Measurements from ENCODE around the gene FCHO2. TPM values are rescaled to one million over a fixed set of nuclear protein-coding genes. Genes with fewer than 3 reads are reported as not detected.

The FCHO2 gene
- total and polyA plus RNA-seq, 5 donors = 7.1 to 25.5 (median 22.8) TPM

DNA sequence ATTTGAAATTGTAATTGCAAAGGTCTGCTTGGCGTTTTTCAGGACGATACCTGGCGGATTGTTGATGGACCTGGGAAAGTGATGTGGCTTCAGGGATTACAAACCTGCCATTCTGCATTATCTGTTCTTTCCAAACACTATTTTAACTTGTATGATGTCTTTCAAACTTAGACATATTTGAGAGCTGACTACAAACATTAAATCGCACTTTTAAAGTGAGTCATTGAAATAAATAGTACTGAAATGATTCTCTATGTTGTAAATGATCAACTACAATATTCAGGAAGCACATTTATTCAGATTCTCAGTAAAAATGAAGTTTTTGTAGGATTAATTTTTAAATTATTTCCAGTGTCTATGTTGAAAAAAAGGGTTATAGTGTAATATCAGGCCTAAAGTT lies 132.2 kb downstream of the FCHO2 start:
- WGBS = 93% methylated on average over 4 of the region's 4 CpGs
- no peak overlapping the region for H3K27ac ChIP-seq (ENCODE audit: low read length)
- no peaks in the 10 kb centered on the region for H3K4me1 ChIP-seq (ENCODE audit: control insufficient read depth, insufficient read depth, low read length)
- H3K9me3 ChIP-seq (ENCODE audit: control insufficient read depth, low read length) = no peaks in the 10 kb centered on the region
- H3K27me3 ChIP-seq (ENCODE audit: control insufficient read depth, insufficient read depth) = no peaks in the 10 kb centered on the region
- no peak for DNase-seq
- H3K4me3 ChIP-seq (ENCODE audit: low read length) = no peak overlapping the region
- intact Hi-C loops (cut with DNase I) = no loop called here
- no peak for ATAC-seq

GRCh38 chr5:73093943-73094342 lies 138.1 kb downstream of the FCHO2 start:
- 97% methylated on average over 7 of the region's 7 CpGs for WGBS
- DNase-seq (no peak), ATAC-seq (no peak)
- Histone ChIP-seq H3K4me3 (ENCODE audit: low read length) (no peak overlapping the region), H3K9me3 (ENCODE audit: control insufficient read depth, low read length) (peaks cover 4% of the 10 kb centered on the region), H3K4me1 (ENCODE audit: control insufficient read depth, insufficient read depth, low read length) (no peaks in the 10 kb centered on the region), H3K27me3 (ENCODE audit: control insufficient read depth, insufficient read depth) (no peaks in the 10 kb centered on the region), H3K27ac (ENCODE audit: low read length) (no peak overlapping the region)
- intact Hi-C loops (cut with DNase I) = no loop called here

- Histone ChIP-seq H3K9me3 (ENCODE audit: control insufficient read depth, low read length) (peaks cover 4% of the 10 kb centered on the region), H3K27ac (ENCODE audit: low read length) (no peak overlapping the region), H3K4me3 (ENCODE audit: low read length) (no peak overlapping the region), H3K27me3 (ENCODE audit: control insufficient read depth, insufficient read depth) (no peaks in the 10 kb centered on the region), H3K4me1 (ENCODE audit: control insufficient read depth, insufficient read depth, low read length) (no peaks in the 10 kb centered on the region)
- ATAC-seq = no peak
- DNase-seq = no peak
- intact Hi-C loops (cut with DNase I) = no loop called here
- 79% methylated on average over 1 of the region's 1 CpG for WGBS
Observed at GRCh38 chr5:73094415-73094814, 138.6 kb downstream of the FCHO2 start.

GRCh38 chr5:73095564-73096238 lies 139.9 kb downstream of the FCHO2 start:
- H3K27ac ChIP-seq (ENCODE audit: low read length) = no peak overlapping the region
- ATAC-seq (no peak), DNase-seq (no peak)
- intact Hi-C loops (cut with DNase I) = no loop called here
- H3K27me3 ChIP-seq (ENCODE audit: control insufficient read depth, insufficient read depth) = no peaks in the 10 kb centered on the region
- H3K4me1 ChIP-seq (ENCODE audit: control insufficient read depth, insufficient read depth, low read length) = no peaks in the 10 kb centered on the region
- 91% methylated on average over 6 of the region's 6 CpGs for WGBS
- H3K4me3 ChIP-seq (ENCODE audit: low read length) = no peak overlapping the region
- H3K9me3 ChIP-seq (ENCODE audit: control insufficient read depth, low read length) = peaks cover 4% of the 10 kb centered on the region

GRCh38 chr5:73096239-73096575 lies 140.4 kb downstream of the FCHO2 start:
- Histone ChIP-seq H3K4me1 (ENCODE audit: control insufficient read depth, insufficient read depth, low read length) (no peaks in the 10 kb centered on the region), H3K9me3 (ENCODE audit: control insufficient read depth, low read length) (peaks cover 4% of the 10 kb centered on the region), H3K27me3 (ENCODE audit: control insufficient read depth, insufficient read depth) (no peaks in the 10 kb centered on the region), H3K27ac (ENCODE audit: low read length) (no peak overlapping the region), H3K4me3 (ENCODE audit: low read length) (no peak overlapping the region)
- ATAC-seq (no peak), DNase-seq (no peak)
- WGBS = 88% methylated on average over 1 of the region's 1 CpG
- intact Hi-C loops (cut with DNase I) = no loop called here

- H3K27me3 ChIP-seq (ENCODE audit: control insufficient read depth, insufficient read depth) = no peaks in the 10 kb centered on the region
- WGBS = 90% methylated on average over 2 of the region's 2 CpGs
- H3K27ac ChIP-seq (ENCODE audit: low read length) = no peak overlapping the region
- H3K4me3 ChIP-seq (ENCODE audit: low read length) = no peak overlapping the region
- H3K4me1 ChIP-seq (ENCODE audit: control insufficient read depth, insufficient read depth, low read length) = no peaks in the 10 kb centered on the region
- no peak for DNase-seq
- ATAC-seq = no peak
- intact Hi-C loops (cut with DNase I) = no loop called here
- H3K9me3 ChIP-seq (ENCODE audit: control insufficient read depth, low read length) = peaks cover 4% of the 10 kb centered on the region
Observed at GRCh38 chr5:73097740-73098139, 141.9 kb downstream of the FCHO2 start.

- intact Hi-C loops (cut with DNase I) = no loop called here
- DNase-seq (no peak), ATAC-seq (no peak)
- H3K9me3 ChIP-seq (ENCODE audit: control insufficient read depth, low read length) = peaks cover 4% of the 10 kb centered on the region
- H3K4me1 ChIP-seq (ENCODE audit: control insufficient read depth, insufficient read depth, low read length) = no peaks in the 10 kb centered on the region
- H3K27me3 ChIP-seq (ENCODE audit: control insufficient read depth, insufficient read depth) = no peaks in the 10 kb centered on the region
- no peak overlapping the region for H3K27ac ChIP-seq (ENCODE audit: low read length)
- WGBS = 93% methylated on average over 4 of the region's 4 CpGs
- H3K4me3 ChIP-seq (ENCODE audit: low read length) = no peak overlapping the region
Observed at GRCh38 chr5:73100109-73100508, 144.3 kb downstream of the FCHO2 start.

- H3K4me1 ChIP-seq (ENCODE audit: control insufficient read depth, insufficient read depth, low read length) = no peaks in the 10 kb centered on the region
- 79% methylated on average over 4 of the region's 4 CpGs for WGBS
- DNase-seq (no peak), ATAC-seq (no peak)
- H3K9me3 ChIP-seq (ENCODE audit: control insufficient read depth, low read length) = no peaks in the 10 kb centered on the region
- H3K27me3 ChIP-seq (ENCODE audit: control insufficient read depth, insufficient read depth) = no peaks in the 10 kb centered on the region
- H3K27ac ChIP-seq (ENCODE audit: low read length) = no peak overlapping the region
- intact Hi-C loops (cut with DNase I) = no loop called here
- no peak overlapping the region for H3K4me3 ChIP-seq (ENCODE audit: low read length)
Observed at GRCh38 chr5:73103870-73104299, 148.0 kb downstream of the FCHO2 start.

- Histone ChIP-seq H3K9me3 (ENCODE audit: control insufficient read depth, low read length) (no peaks in the 10 kb centered on the region), H3K4me3 (ENCODE audit: low read length) (no peak overlapping the region), H3K27me3 (ENCODE audit: control insufficient read depth, insufficient read depth) (no peaks in the 10 kb centered on the region), H3K4me1 (ENCODE audit: control insufficient read depth, insufficient read depth, low read length) (no peaks in the 10 kb centered on the region), H3K27ac (ENCODE audit: low read length) (no peak overlapping the region)
- no peak for DNase-seq
- WGBS = 74% methylated on average over 1 of the region's 1 CpG
- ATAC-seq = no peak
- intact Hi-C loops (cut with DNase I) = no loop called here
Observed at GRCh38 chr5:73104326-73104725, 148.5 kb downstream of the FCHO2 start.

GRCh38 chr5:73106335-73106734 lies 150.5 kb downstream of the FCHO2 start:
- H3K27ac ChIP-seq (ENCODE audit: low read length) = no peak overlapping the region
- intact Hi-C loops (cut with DNase I) = no loop called here
- no peak for DNase-seq

GRCh38 chr5:73110190-73110589 lies 154.3 kb downstream of the FCHO2 start:
- H3K9me3 ChIP-seq (ENCODE audit: control insufficient read depth, low read length) = no peaks in the 10 kb centered on the region
- no peaks in the 10 kb centered on the region for H3K27me3 ChIP-seq (ENCODE audit: control insufficient read depth, insufficient read depth)
- DNase-seq (no peak), ATAC-seq (no peak)
- intact Hi-C loops (cut with DNase I) = no loop called here
- H3K4me3 ChIP-seq (ENCODE audit: low read length) = no peak overlapping the region
- H3K27ac ChIP-seq (ENCODE audit: low read length) = no peak overlapping the region
- WGBS = 88% methylated on average over 1 of the region's 1 CpG
- no peaks in the 10 kb centered on the region for H3K4me1 ChIP-seq (ENCODE audit: control insufficient read depth, insufficient read depth, low read length)

More at GRCh38 chr5:73106335-73106734, 150.5 kb downstream of the FCHO2 start:
- ATAC-seq = no peak
- Histone ChIP-seq H3K27me3 (ENCODE audit: control insufficient read depth, insufficient read depth) (no peaks in the 10 kb centered on the region), H3K4me1 (ENCODE audit: control insufficient read depth, insufficient read depth, low read length) (no peaks in the 10 kb centered on the region), H3K4me3 (ENCODE audit: low read length) (no peak overlapping the region), H3K9me3 (ENCODE audit: control insufficient read depth, low read length) (no peaks in the 10 kb centered on the region)

DNA sequence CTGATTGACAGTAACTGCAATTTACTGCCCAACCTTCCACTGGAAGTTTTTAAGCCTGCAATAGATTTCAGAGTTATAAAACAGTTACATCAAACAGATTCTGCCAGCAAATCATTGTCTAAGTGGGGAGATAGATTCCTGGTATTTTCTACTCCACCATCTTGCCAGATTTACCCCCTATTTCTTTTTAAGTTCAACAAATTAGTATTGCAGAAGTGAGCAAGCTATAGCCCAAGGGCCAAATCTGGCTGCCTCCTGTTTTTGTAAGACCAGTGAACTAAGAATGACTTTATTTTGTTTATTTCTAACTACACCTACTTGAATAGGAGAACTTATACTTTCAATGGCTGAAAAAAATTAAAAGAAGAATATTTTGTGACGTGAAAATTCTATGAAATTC lies 155.7 kb downstream of the FCHO2 start:
- H3K27ac ChIP-seq (ENCODE audit: low read length) = no peak overlapping the region
- H3K4me1 ChIP-seq (ENCODE audit: control insufficient read depth, insufficient read depth, low read length) = no peaks in the 10 kb centered on the region
- WGBS = 84% methylated on average over 1 of the region's 1 CpG
- intact Hi-C loops (cut with DNase I) = no loop called here
- no peaks in the 10 kb centered on the region for H3K27me3 ChIP-seq (ENCODE audit: control insufficient read depth, insufficient read depth)
- ATAC-seq (no peak), DNase-seq (no peak)
- H3K4me3 ChIP-seq (ENCODE audit: low read length) = no peak overlapping the region
- H3K9me3 ChIP-seq (ENCODE audit: control insufficient read depth, low read length) = no peaks in the 10 kb centered on the region
